GM03348 (cell line): ENCODE results near the gene MAF.

Experiments
- DNase-seq: peaks from one replicate; pipeline ENCODE4 v3.0.0; 2012; ENCODE audit warnings: low spot score

Gene MAF

DNA sequence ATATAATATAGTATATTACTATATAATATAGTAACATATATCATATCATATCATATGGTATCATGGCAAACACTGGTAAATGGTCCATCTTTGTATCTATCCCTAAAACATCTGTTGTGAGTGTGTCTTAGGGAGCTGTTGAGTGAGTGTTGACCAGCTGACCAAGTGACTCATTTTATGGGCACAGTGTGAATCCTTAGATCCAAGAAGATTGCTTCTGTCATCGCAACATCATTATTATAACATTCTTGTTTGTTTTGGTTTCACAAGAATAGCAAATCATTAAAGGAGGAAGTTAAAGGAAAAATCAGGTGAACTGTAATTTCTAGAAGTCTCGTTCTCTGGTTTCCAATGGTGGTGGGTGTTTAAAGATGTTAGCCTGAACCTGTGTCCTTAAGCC, 11.7 kb upstream of the MAF start:
- no peak for DNase-seq

DNA sequence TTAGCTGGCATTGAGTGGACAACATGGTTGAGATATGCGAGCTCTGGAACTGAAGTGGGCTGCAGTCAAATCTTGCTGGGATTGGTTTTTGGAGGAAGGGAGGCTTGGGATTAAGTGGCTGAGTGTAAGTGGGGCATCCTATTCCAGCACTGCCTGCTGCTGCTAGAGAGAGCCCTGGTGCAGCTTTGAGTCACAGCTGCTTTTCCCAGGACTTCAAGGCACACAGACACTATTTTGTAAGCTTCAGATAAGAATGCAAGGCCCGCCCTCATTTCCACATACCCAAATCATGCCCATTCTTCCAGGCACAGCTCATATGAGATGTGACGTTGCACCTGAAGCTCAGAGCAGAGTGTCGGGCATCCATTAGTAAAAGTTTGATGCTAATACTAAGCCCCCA, 10.2 kb upstream of the MAF start:
- no peak for DNase-seq

DNA sequence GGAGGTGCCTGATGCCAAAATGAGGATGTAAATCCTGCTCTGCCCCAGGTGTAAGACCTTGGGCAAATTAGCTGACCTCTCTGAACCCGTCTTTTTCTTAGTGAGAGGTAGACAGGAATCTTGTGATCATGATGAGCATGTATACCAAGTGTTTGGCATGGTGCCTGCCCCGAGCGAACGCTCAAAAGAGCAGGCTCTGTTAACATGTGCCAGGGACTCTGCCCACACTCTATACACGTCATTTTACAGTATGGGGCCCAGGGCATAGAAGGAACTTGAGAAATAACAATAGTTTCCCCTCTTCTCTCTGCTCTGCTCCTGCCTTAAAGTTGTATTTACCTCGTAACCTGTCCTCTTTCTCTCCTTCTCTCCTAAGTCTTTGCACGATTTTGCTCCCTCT, 9.3 kb upstream of the MAF start:
- DNase-seq = no peak

DNA sequence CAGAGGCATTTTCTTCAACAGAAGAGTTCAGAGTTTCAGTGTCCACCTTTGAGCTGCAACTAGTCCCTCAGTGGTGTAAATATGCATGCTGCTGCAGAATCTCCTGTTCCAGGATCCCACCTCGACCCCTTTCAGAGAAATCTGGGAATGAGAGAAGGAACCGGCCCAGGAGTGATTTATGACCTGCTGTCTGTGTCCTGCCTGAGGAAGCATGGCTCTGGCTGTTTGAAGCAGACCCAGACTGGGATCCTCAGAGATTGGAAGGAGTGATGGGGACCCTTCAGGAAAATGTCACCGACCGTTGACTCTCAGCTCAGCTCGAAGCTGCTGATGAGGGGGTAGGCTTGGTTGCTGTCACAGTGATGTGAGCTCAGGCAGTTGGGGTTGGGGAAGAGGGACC, 8.4 kb upstream of the MAF start:
- DNase-seq = no peak

DNA sequence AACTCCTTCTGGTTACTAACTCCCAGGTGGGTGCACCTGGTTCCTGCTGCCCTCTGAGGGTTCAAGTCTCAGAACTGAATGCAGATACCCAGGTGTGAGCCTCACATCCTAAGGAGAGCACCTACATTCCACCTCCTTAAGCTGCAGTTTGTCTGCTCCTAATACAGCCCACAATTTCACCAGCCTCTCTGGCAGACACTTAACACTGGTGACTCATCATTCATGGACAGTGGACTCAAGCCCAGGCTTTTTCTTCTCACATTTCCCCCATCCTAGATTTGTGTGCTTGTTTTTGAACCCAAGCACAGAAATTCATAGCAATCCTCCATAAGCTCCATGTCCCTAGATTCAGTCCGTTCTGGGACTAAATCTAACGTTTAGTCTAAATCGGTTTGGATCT, 7.0 kb upstream of the MAF start:
- DNase-seq = peak; percentile 59

DNA sequence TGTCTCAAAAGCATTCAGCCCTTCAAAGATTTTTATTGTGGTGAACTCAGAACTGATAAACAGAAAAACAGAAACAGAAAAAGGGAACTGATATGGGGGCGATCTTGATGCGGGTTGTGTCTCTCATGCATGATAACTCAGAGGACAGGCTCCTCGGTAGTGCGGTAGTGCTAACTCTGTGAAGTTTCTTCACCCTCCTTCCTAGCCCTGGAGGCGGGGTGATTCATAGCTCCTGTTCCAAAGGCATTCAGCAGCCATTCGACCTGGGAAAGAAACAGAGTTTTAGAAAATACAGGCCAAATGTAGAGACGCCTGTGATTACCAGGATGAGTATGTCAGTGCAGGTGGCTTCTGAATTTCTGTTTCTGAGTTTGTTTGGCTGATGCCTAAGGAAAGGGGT, 5.5 kb upstream of the MAF start:
- peak; percentile 21 for DNase-seq

DNA sequence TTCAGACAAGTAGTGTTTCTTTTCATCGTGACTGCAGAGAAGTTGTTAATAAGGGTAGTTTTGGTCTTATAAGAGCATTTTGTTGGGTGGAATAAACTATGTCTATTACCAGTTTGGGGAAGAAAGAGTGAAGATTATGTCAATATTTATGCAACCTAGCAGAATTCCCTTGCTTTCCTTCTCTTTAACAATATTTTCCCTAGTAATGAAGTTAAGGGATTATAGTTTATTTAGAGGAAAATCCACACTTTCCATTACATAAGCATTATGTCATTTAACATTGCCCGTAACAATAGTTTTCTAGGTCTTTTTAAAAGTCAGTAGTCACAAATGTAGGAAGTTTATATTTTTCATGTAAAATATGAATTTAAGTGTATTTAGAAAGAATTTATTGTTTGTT, 2.5 kb upstream of the MAF start:
- no peak for DNase-seq

DNA sequence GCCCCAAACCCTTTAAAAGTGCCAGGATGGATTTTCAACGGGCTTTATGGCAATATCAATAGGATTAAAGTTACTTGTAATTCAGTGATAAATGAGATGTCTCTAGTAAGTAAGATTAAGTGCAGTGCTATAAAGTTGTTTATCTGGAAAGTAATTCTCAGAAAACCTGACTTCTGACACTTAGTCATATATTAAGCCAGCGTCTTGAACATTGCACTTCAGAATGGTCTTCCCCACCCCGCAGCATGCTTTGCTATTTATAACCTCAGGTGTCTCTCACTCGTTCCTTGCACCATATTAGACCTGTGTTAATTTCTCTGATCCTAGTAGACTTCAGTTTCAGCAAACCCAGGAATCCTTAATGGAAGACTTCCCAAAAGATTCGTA, 2.1 kb upstream of the MAF start:
- DNase-seq = no peak

DNA sequence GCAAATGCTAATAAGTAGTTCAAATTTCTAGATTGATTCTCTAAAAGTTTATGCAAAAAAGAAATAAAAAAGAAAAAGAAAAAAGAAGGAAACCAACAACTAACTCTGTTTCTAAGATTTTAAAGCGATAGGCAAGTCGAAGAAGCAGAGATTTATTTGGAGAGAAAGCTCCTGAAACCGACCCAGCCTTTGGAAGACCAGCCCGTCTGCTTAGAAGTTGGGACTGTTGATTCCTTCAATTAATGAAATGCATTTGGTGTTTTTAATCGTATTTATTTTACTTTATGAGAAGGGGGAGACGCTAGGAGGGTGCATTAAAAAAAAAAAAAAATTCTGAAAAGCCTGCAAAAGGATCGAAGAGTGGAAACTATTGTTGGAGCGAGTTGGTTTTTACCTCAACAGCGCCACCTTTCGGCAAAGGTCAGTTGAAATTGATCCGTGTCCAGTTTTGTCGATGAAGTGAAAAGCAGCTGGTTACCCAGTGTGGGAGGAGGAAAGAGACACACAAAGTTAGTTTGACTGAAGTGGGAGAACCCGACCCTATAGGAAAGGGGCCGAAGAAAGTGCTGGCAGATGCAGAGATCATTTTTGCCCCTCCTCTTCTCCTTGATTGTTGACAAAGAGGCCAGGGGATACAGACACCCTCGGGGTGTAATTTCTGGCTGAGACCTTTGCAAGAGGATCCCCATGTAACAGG, 1.5 kb upstream of the MAF start:
- DNase-seq = peak; percentile 73

DNA sequence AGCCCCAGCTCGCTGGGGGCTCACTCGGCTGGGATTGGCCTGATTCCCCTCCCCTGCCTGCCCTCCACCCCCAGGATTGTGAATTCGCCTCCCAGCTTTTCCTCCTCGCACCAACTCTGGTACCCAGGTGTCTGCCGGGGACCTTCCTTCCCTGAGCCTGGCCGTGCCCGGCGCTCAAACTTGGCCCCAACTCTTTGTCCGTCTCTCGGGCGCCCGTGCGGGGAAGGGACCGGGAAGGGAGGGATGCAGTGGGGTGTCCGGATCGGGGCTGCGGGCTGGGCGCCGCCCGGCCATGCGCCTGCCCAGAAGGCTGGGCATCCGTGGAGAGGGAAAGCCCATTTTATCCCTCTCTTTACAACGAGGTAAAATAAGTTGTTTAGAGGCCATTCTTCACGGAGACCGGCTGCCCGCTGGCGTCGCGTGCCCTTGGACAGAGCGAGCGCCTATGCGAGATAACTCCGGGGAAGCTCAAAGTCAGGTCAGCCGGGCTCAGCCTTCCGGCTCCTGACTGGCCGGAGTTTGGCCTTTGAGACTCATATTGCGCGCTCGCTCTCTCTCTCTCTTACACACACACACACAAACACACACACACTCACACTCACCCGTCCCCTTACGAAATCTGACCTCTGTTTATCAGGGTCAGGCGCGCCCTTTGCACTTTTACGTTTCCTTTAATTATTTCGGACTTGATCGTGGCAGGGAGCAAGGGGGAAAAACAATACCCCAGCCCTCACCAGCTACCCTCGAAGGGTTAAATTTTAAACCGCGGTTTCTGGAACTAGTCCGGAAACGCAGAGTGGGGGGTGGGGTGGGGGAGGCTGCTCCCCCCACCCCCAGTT, 774 bp upstream of the MAF start:
- DNase-seq = peak; percentile 33

DNA sequence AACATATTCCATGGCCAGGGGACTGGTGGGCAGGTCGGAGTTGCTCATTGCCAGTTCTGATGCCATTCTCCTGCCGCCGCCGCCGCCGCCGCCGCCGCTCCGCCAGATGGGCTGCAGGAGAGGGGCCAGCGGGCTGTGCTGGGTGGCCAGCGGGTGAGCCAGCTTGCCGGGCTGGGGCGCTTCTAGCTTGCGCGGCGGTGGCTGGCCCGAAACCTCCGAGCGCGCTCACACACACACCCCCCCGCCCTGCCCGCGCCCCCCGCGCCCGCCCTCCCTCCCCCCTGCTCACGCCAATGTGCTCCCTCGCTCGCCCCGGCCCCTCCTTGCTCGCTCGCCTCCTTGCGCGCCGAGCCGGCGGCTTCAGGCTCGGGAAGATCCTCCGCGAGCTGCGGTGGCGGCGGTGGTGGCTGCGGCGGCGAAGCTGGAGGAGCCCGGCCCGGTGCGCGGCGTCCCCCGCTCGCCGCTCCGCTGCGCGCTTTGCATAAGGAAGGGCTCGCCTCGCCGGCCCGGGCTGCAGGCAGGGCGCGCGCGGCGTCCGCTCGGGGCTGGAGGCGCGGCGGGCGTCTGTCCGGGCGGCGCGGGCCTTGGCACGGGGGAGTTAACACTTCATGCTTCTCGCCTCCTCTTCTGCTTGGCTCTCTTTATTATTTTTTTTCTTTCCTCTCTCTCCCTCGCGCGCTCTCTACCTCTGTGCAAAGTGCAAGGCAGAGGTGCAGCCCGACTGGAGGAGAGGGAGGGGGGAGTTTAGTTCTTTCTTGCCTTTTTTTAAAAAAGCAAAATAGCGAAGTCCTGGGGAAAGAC, 500 bp downstream of the MAF start:
- DNase-seq = peak; percentile 65

DNA sequence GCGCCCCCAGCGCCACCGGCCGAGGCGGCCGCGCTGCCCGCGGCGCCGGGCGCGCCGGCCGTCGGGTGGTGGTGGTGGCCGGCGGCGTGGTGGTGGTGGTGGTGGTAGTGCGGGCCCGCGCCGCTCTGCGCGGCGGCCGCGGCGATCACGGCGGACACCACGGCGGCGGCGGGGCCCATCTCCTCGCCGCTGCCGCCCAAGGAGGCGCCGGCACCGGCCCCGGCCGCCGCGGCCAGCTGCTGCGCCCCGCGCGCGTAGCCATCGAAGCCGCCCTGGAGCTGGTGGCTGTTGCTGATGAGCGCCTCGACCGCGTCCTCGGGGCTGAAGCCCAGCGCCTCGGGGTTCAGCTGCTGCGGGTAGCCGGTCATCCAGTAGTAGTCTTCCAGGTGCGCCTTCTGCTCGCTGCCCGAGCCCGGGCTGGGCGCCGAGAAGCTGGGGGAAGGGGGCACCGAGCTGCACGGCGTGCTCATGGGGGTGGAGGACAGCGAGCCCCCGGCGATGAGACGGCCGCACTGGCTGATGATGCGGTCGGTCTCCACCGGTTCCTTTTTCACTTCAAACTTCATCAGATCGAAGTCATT, 1.2 kb downstream of the MAF start:
- DNase-seq = peak; percentile 25

DNA sequence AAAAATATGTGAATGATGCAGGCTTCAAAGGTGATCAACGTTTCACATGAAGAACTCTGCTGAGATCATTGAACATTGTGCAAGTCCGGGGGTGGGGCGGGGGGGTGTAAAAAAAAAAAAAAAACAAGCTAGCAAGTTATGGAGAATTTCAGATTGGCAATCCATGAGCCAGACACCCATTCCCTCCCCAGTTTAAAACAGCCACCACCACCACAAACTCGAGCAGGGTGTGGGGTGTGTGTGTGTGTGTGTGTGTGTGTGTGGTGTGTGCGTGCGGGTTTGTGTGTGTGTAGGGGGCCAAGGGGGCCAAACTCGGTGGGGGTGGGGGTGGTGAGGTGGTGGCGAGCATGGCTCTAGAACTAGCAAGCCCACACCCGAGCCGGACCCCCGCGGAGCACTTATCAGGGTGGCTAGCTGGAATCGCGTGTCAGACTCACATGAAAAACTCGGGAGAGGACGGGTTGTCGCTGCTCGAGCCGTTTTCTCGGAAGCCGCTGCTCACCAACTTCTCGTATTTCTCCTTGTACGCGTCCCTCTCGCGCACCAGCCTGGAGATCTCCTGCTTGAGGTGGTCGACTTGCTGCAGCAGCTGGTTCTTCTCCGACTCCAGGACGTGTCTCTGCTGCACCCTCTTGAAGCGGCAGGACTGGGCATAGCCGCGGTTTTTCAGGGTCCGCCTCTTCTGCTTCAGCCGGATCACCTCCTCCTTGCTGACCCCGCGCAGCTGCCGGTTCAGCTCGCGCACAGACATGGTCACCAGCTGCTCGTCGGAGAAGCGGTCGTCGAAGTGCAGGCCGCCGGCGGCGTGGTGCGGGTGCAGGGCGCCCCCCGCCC, 2.0 kb downstream of the MAF start:
- peak; percentile 18 for DNase-seq

DNA sequence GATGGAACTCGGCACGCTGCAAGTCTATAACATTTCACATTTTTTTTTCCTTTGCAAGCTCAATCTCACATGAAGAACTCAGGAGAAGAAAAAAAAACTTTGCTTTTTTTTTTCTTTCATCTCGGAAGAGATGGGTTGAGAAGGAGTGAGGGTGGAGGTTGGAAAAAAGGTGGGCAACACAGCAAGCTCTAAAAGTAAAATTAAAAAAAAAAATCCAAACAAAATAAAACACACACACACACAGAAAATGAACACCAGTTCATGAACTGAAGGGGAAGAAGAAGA, 2.5 kb downstream of the MAF start:
- no peak for DNase-seq

DNA sequence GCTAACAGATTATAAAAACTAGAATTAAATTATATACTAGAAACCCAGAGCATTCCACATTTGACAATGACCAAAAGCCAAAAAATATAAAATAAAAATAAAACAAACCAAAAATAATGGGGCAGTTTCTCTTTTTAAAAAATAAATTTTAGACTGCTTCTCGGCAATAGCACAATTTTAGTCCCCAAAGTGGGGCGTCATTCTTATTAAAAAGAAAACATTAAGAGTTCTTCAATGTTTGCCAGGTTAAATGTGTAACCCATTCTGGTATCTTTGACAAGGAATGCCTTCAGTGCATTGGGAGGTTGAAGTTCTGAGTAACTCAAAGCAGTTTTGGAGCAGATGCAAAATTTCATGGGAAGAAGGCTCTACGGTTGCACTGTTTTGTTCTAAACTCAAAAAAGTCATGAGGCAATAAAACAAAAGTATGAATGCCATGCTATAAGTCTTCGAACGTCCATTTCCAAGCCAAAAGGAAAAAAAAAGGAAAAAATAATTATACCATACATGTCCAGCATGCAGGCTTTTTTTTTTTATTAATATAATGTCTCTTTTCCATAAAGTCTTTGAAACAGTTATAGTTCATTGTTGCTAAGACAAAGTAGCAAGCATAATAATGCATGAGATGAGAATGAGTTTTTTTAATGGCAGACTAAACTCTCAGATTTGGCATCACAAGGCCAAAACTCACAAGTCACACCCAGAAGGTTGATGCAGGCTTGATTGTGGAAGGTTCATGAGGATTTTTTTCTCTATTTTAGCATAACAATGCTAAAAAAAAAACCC, 3.1 kb downstream of the MAF start:
- DNase-seq = no peak

DNA sequence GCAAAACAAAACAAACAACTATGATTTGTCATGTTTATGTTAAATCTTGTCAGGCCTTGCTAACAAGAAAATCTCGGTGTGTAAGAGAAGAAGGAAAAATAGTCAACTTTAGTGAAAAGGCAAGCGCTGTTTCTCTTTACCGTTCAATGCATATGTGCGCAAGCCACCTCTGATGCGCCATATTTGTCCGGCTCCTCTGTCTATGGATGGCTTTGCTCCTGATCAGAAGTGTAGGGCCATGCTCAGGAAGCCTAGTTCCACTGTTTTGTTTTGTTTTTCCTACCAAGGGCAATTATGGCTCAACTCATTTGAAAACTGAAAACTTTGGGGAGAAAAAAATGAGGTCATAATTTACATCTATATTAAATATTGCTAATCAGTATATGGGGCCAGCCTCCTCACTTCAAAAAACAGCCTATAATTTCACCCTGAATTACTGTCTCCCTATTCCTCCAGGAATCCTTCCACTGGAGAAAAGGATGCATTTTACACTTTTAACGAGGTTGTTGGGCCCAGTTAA, 4.5 kb downstream of the MAF start:
- no peak for DNase-seq

DNA sequence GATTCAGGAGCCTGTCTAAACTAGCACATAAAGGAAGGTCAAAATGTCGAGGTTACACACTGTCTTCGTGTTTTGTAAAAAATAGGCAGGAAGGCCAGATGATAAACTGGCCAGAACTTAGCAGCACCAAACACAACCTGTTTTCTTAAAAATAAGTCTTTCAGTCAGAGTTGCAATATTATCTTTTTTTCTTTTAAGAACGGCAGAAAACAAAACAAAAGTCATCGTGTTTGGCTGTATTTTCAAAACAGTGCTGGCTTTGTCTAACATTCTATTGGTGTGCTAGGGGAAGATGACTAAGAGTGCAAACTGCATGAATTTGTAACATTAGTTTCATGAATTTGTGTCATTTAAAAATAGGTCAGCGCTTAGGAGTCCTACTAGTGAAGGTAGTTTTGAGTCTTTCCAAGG, 5.3 kb downstream of the MAF start:
- DNase-seq = no peak

DNA sequence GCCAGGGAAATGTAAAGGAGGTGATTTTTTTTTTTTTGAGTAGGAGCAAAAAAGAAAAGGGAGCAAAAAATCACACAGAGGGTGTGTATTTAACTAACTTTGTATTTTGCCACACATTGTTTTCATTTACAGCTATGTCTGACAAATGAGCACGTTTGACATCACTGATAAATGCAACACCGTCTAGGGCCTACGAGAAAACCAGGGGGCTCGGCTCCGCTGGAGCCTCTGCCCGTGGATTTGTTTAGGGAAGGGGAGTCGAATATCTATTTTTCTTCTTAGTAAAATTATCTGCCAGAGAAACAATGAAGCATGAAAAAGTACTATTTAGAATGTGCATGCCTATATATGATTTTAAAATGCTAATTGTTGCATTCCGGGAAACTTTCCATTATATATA, 6.8 kb downstream of the MAF start:
- no peak for DNase-seq

DNA sequence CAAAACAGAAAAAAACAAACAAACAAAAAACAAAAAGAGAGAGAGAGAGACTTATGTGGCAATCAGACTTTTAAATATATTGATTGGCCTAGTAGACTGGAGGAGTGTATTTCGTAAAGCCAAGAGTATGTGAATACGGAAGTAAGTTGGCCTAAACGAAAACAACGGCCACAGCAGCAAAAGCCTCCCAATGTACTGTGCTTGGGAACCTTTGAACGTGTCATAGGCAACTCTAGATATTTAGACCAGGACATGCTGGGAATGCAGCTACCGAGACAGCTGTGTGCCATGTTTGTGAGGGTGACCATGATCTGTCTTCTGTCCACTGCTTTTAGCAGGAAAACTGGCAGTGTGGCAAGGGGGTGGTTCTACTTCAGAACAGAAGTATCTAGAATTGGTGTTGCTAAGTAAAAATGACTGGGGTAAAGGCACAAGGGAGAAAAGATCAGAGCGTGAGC, 7.4 kb downstream of the MAF start:
- no peak for DNase-seq

DNA sequence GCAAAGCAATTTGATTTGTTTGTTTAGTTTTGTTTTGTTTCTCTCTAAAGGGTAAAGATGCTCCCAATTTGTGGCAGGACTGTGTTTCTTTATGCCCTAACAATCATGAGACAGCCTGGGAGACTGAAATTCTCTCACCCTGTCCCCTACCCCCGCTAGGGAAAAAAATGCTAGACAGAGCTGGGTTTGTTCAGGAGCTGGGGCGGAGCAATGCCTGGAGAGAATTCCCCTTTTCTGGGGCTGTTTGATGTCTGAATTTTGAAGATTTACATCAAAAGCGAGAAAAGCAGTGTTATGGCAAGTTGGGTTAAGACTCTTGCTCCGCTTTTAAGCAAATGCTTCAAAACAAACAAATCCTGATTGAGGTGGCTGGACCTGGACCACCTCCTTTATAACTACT, 8.4 kb downstream of the MAF start:
- no peak for DNase-seq

DNA sequence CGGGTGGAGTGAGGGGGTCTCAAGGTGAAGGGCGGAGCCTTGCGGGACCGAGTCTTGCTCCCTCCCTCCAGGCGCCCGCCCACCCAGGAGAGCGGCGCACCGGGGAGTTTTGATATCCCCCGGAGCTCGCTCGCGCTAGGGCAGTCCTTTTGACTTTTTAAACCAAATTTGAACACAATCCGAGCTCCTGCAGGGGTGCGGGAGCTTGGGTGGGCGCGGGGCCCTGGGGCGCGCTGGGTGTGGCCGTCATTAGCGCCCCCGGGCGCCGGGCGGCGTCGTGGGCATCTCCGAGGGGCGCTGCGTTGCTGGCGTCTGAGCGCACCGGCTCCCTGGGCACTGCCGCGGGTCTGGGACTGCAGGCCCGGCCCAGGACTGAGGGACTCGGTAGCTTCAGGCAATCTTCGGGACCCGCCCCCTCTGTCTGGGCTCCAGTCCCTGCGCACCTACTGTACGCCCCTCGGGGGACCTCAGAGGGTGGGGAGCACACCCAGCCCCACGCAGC, 10.9 kb downstream of the MAF start:
- no peak for DNase-seq
